HG03521 (cell line): ENCODE measurements around the gene ACSF3.
"Not testable (repeated sequence)": the region's sequence is repeated elsewhere in the genome, so short reads cannot be mapped to it uniquely, and the experiment has no call there.

Experiments used
- ATAC-seq: cut with Tn5 transposase; IDR thresholded peaks from one replicate; pipeline ENCODE4 v1.9.1; 2021; ENCODE audit warnings: mild to moderate bottlenecking, moderate library complexity; ENCODE audit not compliant: unreplicated experiment

The ACSF3 gene

GRCh38 chr16:89156740-89157645 lies 63.3 kb downstream of the ACSF3 start:
- no peak for ATAC-seq

- ATAC-seq = no peak
Observed at GRCh38 chr16:89157778-89158177, 64.1 kb downstream of the ACSF3 start.

GRCh38 chr16:89159066-89159849 lies 65.6 kb downstream of the ACSF3 start:
- no peak for ATAC-seq

GRCh38 chr16:89159850-89160354 lies 66.2 kb downstream of the ACSF3 start:
- no peak for ATAC-seq

GRCh38 chr16:89160977-89161701 lies 67.5 kb downstream of the ACSF3 start:
- no peak for ATAC-seq

- no peak for ATAC-seq
Observed at GRCh38 chr16:89161763-89162713, 68.4 kb downstream of the ACSF3 start.

- ATAC-seq = no peak
Observed at GRCh38 chr16:89163297-89163696, 69.6 kb downstream of the ACSF3 start.

- no peak for ATAC-seq
Observed at GRCh38 chr16:89164436-89164835, 70.8 kb downstream of the ACSF3 start.

- ATAC-seq = no peak
Observed at GRCh38 chr16:89164847-89165680, 71.4 kb downstream of the ACSF3 start.

- not testable (repeated sequence) for ATAC-seq
Observed at GRCh38 chr16:89165681-89165979, 72.0 kb downstream of the ACSF3 start.

- no peak for ATAC-seq
Observed at GRCh38 chr16:89166696-89167424, 73.2 kb downstream of the ACSF3 start.

- no peak for ATAC-seq
Observed at GRCh38 chr16:89167425-89167941, 73.8 kb downstream of the ACSF3 start.

- no peak for ATAC-seq
Observed at GRCh38 chr16:89168381-89169189, 74.9 kb downstream of the ACSF3 start.

- ATAC-seq = no peak
Observed at GRCh38 chr16:89169778-89170177, 76.1 kb downstream of the ACSF3 start.

GRCh38 chr16:89170346-89171215 lies 76.9 kb downstream of the ACSF3 start:
- no peak for ATAC-seq
